ENCODE data around the gene DLST.

DNA sequence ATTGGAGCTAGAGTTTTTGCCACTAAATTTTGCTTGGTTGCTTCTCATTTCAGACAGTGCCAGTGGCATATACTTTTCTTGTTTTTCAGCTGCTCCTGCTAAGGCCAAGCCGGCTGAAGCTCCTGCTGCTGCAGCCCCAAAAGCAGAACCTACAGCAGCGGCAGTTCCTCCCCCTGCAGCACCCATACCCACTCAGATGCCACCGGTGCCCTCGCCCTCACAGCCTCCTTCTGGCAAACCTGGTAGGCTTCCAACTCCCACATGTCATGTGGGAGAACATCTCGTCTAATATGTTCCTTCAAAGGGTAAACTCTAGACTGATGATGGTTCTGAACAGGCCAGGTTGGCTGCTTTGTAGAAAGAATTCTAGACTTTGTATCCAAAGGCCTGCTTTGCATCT, 11.0 kb downstream of the DLST start:
- TF ChIP-seq, protein P1, sequence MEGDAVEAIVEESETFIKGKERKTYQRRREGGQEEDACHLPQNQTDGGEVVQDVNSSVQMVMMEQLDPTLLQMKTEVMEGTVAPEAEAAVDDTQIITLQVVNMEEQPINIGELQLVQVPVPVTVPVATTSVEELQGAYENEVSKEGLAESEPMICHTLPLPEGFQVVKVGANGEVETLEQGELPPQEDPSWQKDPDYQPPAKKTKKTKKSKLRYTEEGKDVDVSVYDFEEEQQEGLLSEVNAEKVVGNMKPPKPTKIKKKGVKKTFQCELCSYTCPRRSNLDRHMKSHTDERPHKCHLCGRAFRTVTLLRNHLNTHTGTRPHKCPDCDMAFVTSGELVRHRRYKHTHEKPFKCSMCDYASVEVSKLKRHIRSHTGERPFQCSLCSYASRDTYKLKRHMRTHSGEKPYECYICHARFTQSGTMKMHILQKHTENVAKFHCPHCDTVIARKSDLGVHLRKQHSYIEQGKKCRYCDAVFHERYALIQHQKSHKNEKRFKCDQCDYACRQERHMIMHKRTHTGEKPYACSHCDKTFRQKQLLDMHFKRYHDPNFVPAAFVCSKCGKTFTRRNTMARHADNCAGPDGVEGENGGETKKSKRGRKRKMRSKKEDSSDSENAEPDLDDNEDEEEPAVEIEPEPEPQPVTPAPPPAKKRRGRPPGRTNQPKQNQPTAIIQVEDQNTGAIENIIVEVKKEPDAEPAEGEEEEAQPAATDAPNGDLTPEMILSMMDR (IDR thresholded peaks at IDR 0.05) = no peak
- no peak for TF ChIP-seq POLR2A (IDR thresholded peaks at IDR 0.05)

Measured in adrenal gland (tissue), 5 donors.